Measurements from ENCODE around the gene DDX1.
"Not testable (repeated sequence)": the region's sequence is repeated elsewhere in the genome, so short reads cannot be mapped to it uniquely, and the experiment has no call there.

Gene DDX1

DNA sequence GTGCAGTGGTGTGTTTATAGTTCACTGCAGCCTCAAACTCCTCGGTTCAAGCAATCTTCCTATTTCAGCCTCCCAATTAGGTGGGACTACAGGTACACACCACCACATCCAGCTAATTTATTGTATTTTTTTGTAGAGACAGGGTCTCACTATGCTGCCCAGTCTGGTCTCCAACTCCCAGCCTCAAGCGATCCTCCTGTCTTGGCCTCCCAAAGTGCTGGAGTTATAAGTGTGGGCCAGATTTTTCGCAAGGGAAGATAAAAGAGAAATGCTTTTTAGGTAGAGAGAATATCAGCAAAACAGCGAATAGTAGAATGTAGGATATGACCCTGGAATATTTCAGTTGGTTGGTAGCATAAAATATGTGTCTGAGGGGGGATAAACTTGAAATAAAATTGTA lies 4.3 kb downstream of the DDX1 start:
- no peak for DNase-seq (ENCODE audit: low read depth)

DNA sequence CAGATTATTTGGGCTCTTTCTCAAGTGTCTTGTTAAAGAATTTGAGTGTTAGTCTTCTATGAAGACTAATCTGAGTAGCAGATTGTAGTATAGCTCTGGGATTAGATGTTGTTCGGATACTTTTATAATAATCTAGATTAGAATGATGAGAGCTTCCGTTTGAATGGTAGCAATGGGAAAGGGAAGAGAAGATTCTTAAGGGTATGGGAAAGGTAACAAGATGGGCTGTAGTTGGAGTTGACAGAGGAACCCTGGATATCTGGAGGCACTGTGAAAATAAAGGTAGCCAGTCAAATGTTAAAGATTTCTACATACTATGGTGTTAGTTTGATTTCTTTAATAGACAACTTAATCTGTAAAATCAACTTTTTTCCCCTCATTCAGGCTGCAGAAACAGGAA lies 4.7 kb downstream of the DDX1 start:
- no peak for DNase-seq (ENCODE audit: low read depth)

DNA sequence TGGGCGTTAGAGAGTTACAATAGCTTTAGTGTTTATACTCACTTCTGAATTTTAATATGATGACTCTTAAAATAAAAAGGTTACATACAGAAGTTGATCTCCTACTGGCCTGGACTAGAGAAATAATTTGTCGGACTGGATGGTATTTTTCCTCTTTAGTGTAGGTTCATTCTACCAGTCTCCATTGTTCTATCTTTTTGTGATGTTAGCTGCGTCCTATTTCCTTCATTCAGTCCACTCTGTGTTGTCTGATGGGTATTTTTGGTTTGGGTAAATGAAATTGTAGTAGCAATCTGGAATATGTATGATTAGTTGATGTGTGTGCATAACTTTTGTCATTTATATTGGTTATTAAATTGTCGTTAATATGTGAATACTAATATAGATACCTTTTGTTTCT lies 5.3 kb downstream of the DDX1 start:
- DNase-seq (ENCODE audit: low read depth), result no peak

DNA sequence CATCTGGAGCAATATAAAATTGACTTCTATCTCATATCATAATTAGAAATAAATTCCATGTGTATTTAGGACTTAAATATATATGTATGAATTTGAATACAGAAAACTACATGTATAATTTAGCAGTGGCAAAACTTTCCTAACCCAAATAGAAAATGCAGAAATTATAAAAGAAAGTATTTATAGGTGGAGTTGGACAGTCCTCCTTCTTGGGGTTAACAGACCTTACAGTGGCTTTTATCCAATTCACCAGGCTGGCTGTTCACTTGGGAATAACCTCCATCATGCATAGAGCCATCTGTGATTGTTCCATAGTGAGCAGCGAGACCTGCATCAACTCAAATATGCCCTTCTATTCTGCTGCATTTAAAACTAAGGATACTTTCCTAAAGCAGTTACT lies 8.3 kb downstream of the DDX1 start:
- no peak for DNase-seq (ENCODE audit: low read depth)

DNA sequence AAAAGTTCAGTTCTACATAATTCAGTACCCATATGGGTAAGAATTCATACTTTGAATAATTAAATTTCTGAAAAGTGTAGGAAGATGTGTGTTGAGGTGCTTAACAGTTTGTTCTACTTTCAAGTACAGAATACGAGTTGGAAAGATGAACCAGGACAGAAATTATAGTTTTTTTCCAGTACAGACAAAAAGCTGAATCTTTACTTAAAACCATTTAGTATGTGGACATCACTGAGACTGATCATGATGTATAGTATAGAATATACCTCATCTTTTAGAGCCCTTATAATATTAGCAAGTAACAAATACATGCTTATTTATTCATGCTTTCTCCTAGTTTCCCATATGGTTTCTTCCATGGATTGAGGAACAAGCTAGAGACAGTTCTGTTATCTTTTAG lies 10.0 kb downstream of the DDX1 start:
- DNase-seq (ENCODE audit: low read depth), result no peak

DNA sequence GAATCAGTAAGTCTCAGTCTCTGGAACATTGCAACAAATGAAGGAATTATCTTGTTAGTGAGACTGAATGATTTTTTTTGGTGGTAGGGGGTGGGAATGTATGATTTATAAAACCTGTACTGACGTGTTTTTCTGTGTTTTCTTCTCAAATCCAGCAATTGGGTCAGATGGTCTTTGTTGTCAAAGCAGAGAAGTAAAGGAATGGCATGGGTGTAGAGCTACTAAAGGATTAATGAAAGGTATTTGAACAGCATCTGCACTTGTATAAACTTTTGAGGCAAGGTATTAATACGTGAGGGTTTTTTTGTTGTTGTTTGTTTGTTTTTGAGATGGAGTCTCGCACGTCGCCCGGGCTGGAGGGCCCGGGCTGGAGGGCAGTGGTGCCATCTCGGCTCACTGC lies 10.7 kb downstream of the DDX1 start:
- no peak for DNase-seq (ENCODE audit: low read depth)

DNA sequence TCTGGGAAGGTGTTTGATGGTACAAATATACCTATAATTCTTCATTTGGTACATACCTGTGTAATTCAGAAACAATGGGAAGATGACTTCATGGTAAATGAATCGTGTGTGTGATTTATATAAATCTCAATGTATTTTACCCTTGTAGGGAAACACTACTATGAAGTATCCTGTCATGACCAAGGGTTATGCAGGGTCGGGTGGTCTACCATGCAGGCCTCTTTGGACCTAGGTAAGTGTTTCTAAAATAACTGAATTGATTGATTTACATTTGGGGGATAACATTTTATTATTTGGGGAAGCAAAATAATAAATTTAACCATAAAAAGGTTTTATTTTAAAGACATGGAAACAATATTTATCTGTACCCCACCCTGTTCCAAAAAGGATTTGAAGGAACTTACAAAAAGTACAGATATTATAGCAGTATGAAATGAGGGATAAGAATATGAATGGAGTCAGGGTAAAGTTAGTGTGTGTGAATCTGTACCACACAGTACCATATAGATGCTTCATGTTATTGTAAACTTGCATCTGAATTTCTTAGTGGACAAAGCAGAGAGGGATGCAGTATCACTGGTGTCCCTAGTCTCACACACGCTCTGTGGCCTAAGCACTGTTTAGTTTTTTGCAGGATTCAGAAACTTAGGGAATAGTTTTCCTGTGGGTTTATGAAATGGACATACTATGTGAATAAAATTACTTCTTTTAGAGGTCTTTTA lies 11.5 kb downstream of the DDX1 start:
- DNase-seq (ENCODE audit: low read depth), result no peak

DNA sequence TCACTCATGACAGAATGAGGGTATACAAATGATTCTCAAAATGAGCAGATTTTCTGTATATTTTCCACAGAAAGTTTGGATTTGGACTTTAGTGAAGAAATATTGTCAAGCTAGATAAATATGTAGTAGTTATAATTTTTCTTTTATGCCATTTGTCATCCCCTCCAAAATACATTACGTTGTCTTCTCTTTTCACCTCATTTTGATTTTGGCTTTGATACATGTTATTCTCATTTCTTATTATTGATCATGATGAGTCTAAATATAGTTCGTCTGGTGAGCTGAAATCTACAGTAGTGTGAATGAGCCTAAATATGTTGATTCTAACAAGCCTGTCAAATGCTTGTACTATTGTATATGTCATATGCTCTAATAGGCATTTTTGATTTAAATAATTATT lies 12.3 kb downstream of the DDX1 start:
- no peak for DNase-seq (ENCODE audit: low read depth)

DNA sequence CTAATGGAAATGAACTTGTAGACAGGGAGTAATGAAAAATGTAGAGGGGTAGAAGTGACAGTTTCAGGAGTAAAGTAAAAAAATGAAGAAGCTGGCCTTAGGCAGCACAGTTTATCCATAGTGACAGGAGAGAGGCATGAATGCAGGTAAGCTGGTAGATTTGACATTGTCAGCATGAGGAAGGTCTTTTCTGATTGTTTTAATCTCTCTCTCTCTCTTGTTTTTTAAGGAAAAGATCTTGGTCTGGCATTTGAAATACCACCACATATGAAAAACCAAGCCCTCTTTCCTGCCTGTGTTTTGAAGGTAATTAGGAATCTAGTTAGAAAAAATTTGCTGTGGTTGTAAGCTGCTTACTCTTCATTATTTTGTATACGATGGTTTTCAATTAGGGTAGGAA lies 14.1 kb downstream of the DDX1 start:
- no peak for DNase-seq (ENCODE audit: low read depth)

DNA sequence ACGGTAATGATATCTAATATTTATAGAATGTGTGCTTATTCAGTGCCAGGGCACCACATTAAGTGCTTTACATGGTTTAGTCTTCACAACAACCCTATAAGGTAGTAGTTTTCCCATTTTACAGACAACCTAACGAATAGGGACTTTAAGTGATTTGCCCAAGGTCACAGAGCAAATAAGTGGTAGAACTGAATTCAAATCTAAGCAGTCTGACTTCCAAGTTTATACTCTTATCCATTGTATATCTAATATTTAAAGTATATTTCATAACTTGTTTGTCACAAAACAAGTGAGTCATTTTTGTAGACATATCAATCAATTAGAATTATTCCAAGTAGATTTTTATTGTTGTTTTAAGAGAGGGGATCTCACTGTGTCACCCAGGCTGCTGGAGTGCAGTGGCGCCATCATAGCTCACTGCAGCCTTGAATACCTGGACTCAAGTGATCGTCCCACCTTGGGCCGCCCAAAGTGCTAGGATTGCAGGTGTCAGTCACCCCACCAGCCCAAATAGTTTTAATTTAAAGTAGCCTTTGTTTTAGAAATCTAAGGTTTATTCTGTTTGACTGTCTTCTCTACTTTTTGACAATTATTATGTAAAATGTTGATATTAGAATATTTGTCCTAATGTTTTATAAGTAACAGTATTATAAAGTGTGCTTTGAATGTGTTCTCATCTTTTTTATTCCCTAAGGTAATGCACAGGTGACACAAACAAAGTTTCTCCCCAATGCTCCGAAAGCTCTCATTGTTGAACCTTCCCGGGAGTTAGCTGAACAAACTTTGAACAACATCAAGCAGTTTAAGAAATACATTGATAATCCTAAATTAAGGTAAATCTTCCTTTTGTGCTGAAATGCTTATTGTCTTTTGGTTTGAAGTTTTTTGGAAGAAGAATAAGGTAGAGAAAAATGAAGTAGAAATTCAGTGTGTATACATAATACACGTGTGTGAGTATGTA lies 15.1 kb downstream of the DDX1 start:
- no peak for DNase-seq (ENCODE audit: low read depth)

DNA sequence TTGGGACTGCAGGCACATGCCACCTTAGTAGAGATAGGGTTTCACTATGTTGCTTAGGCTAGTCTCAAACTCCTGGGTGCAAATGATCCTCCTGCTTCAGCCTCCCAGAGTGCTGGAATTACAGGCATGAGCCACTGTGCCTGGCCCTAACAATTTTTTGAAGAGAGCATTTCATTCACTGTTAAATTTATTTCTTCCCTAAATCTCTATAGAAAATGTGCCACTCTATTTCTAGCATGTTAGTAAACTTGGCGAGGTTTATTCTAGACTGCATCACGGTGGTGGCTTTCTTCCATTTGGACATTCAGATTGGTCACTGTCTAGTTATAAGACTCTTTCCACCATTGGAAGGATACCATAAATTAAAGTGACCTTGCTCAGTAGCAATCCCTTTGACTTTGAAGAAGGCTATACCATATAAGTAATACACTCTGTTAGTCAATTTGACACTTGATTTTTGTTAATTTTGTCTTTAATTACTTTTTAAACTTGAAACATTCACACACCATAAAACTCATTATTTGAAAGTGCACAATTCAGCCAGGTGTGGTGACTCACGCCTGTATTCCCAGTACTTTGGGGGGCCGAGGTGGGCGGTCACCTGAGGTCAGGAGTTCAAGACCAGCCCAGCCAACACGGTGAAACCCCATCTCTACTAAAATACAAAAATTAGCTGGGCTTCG lies 16.2 kb downstream of the DDX1 start:
- no peak for DNase-seq (ENCODE audit: low read depth)

DNA sequence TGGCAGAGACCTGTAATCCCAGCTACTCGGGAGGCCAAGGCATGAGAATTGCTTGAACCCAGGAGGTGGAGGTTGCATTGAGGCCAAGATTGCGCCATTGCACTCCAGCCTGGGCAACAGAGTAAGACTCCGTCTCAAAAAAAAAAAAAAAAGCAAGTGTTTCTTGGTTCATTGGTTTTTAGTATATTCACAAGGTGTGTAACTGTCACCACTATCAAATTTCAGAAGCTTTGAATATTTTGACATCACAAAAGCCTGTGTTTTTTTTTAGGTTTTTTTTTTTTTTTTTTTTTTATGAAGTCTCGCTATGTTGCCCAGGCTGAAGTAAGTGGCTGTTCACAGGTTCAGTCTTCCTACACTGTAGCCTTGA lies 16.7 kb downstream of the DDX1 start:
- no peak for DNase-seq (ENCODE audit: low read depth)

DNA sequence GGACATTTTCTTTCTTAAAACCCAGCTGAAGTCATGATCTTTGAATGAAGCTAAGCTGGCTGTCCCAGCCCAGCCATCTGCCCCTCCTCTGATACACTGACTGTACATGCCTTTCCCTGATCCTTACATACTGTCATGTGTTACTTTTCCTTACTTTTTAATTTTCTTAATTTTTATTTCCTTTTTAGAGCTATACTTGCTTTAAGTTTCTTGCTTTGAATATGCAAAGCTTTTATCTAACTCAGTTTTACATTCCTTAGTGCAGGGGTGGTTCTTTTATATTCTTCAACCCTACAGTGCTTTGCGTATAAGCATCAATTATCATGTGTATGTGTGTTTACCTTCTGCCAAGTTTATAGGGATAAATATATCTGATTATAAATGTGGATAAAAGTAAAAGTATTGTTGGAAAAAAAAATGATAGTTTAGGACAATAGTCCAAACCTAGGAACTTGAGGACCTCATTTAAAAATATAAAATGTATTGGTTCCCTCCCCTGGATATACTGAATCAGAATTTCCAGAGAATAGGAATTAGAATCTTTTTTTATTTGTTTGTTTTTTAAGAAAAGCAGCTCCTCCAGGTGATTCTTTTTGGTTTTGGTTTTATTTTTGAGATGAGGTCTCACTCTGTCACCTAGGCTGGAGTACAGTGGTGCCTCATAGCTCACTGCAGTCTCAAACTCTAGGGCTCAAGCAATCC lies 17.8 kb downstream of the DDX1 start:
- no peak for DNase-seq (ENCODE audit: low read depth)

DNA sequence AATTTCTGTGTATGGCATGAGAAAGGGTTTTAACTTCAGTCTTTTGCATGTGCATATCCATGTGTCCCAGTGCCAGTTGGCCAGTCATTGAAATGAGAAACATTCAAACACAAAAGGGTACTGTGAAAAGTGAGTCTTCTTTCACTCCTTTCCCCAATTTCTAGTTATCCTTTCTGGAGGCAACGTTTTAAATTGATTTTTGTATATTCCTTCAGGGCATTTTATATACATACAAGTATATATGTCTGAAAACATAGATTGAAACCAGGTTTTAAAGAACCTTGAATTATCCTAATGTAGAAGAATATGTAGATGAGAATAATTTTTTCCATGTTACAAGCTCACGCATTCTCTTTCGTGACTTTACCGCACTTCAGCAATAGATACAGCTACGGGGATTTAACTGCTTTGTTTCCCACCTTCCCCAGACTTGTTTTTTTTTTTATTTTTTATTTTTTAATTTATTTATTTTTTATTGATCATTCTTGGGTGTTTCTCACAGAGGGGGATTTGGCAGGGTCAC lies 18.8 kb downstream of the DDX1 start:
- no peak for DNase-seq (ENCODE audit: low read depth)

DNA sequence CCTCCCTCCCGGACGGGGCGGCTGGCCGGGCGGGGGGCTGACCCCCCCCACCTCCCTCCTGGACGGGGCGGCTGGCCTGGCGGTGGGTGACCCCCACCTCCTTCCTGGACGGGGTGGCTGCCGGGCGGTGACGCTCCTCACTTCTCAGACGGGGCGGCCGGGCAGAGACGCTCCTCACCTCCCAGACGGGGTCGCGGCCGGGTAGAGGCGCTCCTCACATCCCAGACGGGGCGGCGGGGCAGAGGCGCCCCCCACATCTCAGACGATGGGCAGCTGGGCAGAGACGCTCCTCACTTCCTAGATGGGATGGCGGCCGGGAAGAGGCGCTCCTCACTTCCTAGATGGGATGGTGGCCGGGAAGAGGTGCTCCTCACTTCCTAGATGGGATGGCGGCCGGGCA lies 20.4 kb downstream of the DDX1 start:
- not testable (repeated sequence) for DNase-seq (ENCODE audit: low read depth)

DNA sequence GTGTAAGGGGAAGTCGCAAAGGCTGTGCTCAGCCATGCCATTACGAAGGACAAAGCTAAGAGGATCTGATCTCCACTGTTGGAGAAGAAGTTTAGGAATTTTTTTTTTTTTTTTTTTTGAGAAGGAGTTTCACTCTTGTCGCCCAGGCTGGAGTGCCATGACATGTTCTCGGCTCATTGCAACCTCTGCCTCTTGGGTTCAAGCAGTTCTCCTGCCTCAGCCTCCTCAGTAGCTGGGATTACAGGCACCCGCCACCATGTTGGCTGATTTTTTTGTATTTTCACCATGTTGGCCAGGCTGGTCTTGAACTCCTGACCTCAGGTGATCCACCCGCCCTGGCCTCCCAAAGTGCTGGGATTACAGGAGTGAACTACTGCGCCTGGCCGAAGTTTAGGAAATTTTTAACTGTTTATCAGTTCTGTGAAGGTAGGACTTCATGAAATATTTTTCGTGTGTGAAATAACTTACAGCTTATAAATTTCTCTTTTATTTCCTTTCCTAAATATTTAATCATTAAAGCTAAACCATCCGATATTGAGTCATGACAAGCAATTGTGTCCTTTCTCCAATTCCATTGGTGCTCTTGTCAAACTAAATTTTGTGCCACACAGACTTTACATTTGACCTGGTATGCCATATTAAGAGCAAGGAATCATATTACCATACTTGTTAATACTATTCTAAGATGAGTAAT lies 22.2 kb downstream of the DDX1 start:
- DNase-seq (ENCODE audit: low read depth), result no peak

DNA sequence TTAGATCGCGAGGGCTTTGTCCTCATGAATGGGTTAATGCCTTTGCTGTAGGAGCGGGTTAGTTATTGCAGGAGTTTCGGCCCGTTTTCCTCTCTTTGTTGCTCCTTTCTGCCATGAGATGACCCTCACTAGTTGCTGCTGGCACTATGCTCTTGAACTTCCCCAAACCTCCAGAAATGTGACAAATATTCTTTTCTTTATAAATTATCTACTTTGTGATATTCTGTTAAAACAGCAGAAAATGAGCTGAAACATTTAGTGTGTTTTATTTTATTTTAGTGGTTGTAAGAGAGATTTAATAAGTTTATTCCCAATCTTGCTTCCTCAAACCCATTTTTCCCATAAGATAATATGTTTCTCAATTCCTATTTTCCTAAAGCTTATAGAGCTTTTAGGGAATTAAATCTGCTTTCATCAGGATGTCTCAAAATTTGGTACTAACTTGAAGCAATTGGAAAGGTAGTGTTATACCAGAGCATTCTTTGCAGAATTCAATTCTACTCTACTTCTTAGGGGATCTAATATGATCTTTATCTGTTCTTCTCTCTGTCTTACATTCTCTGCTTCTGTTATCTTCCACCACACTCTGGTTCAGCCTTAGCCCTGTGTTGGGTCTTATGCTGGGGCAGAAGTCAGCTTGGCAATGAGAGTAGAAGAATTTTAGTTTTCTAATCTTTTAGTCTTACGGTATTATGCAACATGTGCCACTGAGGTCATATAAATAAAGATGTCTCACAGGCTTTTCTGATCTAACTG lies 23.1 kb downstream of the DDX1 start:
- DNase-seq (ENCODE audit: low read depth), result no peak

DNA sequence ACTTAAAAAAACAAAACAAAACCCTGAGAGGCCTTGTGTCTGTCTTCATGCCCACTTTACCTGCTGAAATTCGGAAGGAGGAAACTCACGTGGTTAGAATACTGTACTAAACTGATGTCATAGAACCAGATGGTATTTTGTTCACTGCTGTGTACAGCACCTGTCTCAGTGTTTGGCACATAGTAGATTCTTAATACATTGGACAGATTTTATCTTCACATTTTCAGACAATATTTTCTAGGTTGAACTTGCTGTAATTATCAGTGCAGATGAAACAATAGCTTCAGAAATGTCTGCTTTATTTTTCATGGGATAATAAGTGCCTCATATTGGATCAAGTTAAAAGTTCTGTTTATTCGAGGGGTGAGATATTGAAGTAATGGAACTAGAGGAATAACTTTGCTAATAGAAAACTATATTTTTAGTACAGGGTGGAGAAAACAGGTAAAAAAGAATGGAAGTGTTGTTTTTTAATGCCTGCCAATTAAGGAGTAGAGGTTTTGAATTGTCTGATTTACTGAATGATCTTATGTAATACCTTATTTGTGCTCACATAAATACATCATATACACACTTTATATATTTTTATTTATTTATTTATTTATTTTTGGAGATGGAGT lies 23.7 kb downstream of the DDX1 start:
- DNase-seq (ENCODE audit: low read depth), result no peak

DNA sequence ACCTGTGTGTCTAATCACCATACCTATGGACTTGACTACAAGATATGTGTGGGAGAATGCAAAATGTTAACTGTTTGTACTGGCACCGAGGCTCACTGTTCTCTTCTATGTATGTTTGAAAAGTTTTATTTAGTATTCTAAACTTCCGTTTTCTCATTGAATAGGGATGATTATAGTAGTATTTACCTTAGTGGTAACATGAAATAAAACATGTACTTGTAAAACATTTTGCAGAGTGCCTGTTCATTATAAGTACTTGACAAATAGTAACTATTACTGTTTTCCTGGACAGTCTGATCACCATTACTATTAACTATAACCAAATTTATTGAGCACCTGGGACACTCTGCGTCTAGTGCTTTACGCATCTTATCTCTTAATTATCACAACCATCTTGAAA lies 24.8 kb downstream of the DDX1 start:
- no peak for DNase-seq (ENCODE audit: low read depth)
